Ammon's horn (tissue), 1 donor: Measurements from ENCODE around the gene TEX35.

ENCODE experiments used
- DNase-seq: peaks from one replicate; pipeline ENCODE4 v3.0.0-alpha.2; 2016; ENCODE audit warnings: low spot score

Gene TEX35

GRCh38 chr1:178520803-178521202 lies 7.9 kb downstream of the TEX35 start:
- no peak for DNase-seq

GRCh38 chr1:178521241-178521640 lies 8.3 kb downstream of the TEX35 start:
- DNase-seq = no peak

GRCh38 chr1:178527117-178527516 lies 14.2 kb downstream of the TEX35 start:
- no peak for DNase-seq

- no peak for DNase-seq
Measured at GRCh38 chr1:178528228-178528952, 15.5 kb downstream of the TEX35 start.

- no peak for DNase-seq
Measured at GRCh38 chr1:178528953-178529335, 16.0 kb downstream of the TEX35 start.

GRCh38 chr1:178529364-178530036 lies 16.6 kb downstream of the TEX35 start:
- no peak for DNase-seq

GRCh38 chr1:178530037-178530402 lies 17.1 kb downstream of the TEX35 start:
- no peak for DNase-seq

GRCh38 chr1:178530502-178530901 lies 17.6 kb downstream of the TEX35 start:
- no peak for DNase-seq

- DNase-seq = no peak
Measured at GRCh38 chr1:178531887-178532286, 19.0 kb downstream of the TEX35 start.

- DNase-seq = peak; percentile 92
Measured at GRCh38 chr1:178532392-178532791, 19.5 kb downstream of the TEX35 start.

GRCh38 chr1:178533121-178533946 lies 20.4 kb downstream of the TEX35 start:
- DNase-seq = no peak

- DNase-seq = no peak
Measured at GRCh38 chr1:178534137-178534868, 21.4 kb downstream of the TEX35 start.

GRCh38 chr1:178536329-178536728 lies 23.4 kb downstream of the TEX35 start:
- no peak for DNase-seq

GRCh38 chr1:178536844-178537371 lies 24.0 kb downstream of the TEX35 start:
- DNase-seq = peak; percentile 83

- DNase-seq = no peak
Measured at GRCh38 chr1:178537382-178538090, 24.6 kb downstream of the TEX35 start.

- DNase-seq = no peak
Measured at GRCh38 chr1:178538192-178538916, 25.4 kb downstream of the TEX35 start.

- DNase-seq = no peak
Measured at GRCh38 chr1:178539291-178539690, 26.4 kb downstream of the TEX35 start.

GRCh38 chr1:178540204-178540603 lies 27.3 kb downstream of the TEX35 start:
- no peak for DNase-seq

GRCh38 chr1:178540646-178541045 lies 27.7 kb downstream of the TEX35 start:
- DNase-seq = peak; percentile 45

- no peak for DNase-seq
Measured at GRCh38 chr1:178541379-178541778, 28.5 kb downstream of the TEX35 start.
